ENCODE results near the gene ADSS1.

- TF ChIP-seq CTCF (IDR thresholded peaks at IDR 0.05) (no peak), POLR2AphosphoS5 (IDR thresholded peaks at IDR 0.05) (peak; percentile 90), POLR2A (IDR thresholded peaks at IDR 0.05) (peak; percentile 92)
Observed at GRCh38 chr14:104752735-104753527, 28.9 kb downstream of the ADSS1 start, which contains the start of gene SIVA1.
